ENCODE results near the gene NAGPA. TPM values are rescaled to one million over a fixed set of nuclear protein-coding genes. Genes with fewer than 3 reads are reported as not detected.

The NAGPA gene
- total and polyA plus RNA-seq, 2 of the 8 experiments (the other 6 are each of a cell fraction or from before 2014, with no cell fraction given): 10.1 to 13.2 TPM

- Histone ChIP-seq H4K5ac (ENCODE audit: insufficient read length, low read depth, low read length) (no peak overlapping the region), H3K27me3 (replicated peaks in 1 of 4; ENCODE audit: control insufficient read depth in 3 of 4, extremely low read depth in 1 of 4, insufficient read depth in 3 of 4, low read length in 3 of 4) (peaks cover 4 to 25% (median 20%) of the 10 kb centered on the region in 4 experiments), H3K27ac (ENCODE audit: low read depth, low read length) (no peak overlapping the region), H2BK15ac (ENCODE audit: low read length) (no peak overlapping the region), H3K9me3 (ENCODE audit: insufficient read depth in 2 of 2, low read depth in 1 of 2, low read length in 1 of 2) (no peaks in the 10 kb centered on the region; a peak in 1 of 4 replicates), H3K14ac (ENCODE audit: insufficient read length) (no peak overlapping the region), H4K20me1 (replicated peaks in 1 of 2; ENCODE audit: control insufficient read depth in 1 of 2, insufficient read depth in 2 of 2, low read length in 2 of 2) (no peaks in the 10 kb centered on the region), H3K79me2 (ENCODE audit: control insufficient read depth in 1 of 2, insufficient read depth in 2 of 2, low read length in 2 of 2) (no peaks in the 10 kb centered on the region), H2AFZ (ENCODE audit: low read length) (no peak overlapping the region), H3K4ac (replicated peaks; ENCODE audit: insufficient read length, low read depth, low read length) (no peak overlapping the region), H3K9ac (replicated peaks in 1 of 4; ENCODE audit: extremely low read depth in 1 of 4, low read depth in 3 of 4, low read length in 3 of 4) (no peak overlapping the region), H3K56ac (replicated peaks; ENCODE audit: insufficient read length, low read depth, low read length) (no peak overlapping the region), H3K23ac (ENCODE audit: insufficient read length) (no peak overlapping the region), H3K23me2 (ENCODE audit: low read depth, low read length) (peaks cover 4% of the 10 kb centered on the region; the same call in 1 of the 2 replicates), H4K91ac (replicated peaks; ENCODE audit: insufficient read length, low read length) (no peak overlapping the region), H4K8ac (ENCODE audit: extremely low read depth, insufficient read depth, low read length) (no peak overlapping the region), H3K18ac (ENCODE audit: extremely low read depth, low read length) (no peak overlapping the region), H3K36me3 (ENCODE audit: control insufficient read depth in 2 of 4, insufficient read depth in 4 of 4, low read length in 3 of 4) (no peaks in the 10 kb centered on the region), H3K4me1 (replicated peaks in 1 of 4; ENCODE audit: control insufficient read depth in 3 of 4, insufficient read depth in 4 of 4, low read length in 3 of 4) (peaks cover 0 to 8% (median 5%) of the 10 kb centered on the region in 4 experiments; a peak in 6 of 7 replicates), H2BK12ac (ENCODE audit: low read depth, low read length) (no peak overlapping the region), H2BK5ac (ENCODE audit: low read depth, low read length) (no peak overlapping the region), H3K4me2 (ENCODE audit: insufficient read depth in 1 of 2, low read depth in 2 of 2, low read length in 2 of 2) (no peak overlapping the region), H2BK20ac (ENCODE audit: low read length) (no peak overlapping the region), H2BK120ac (replicated peaks; ENCODE audit: low read depth, low read length) (no peak overlapping the region), H2AK5ac (ENCODE audit: low read depth, low read length) (no peak overlapping the region), H3K79me1 (ENCODE audit: low read depth, low read length) (no peaks in the 10 kb centered on the region), H3K4me3 (ENCODE audit: extremely low read depth in 1 of 4, insufficient read depth in 2 of 4, low read depth in 3 of 4, low read length in 4 of 4) (no peak overlapping the region)
- no peak for DNase-seq (ENCODE audit: low read depth in 1 of 2, low spot score in 2 of 2)
- CTCF ChIA-PET (ENCODE audit: partially characterized antibody): interaction anchor here (1.0 to 2.0 kb wide), 2 partner anchors 29 to 73 kb away, joined by 4 read pairs; no protein-coding TSS in a partner anchor
- no peak for FAIRE-seq
- 73% methylated on average over 5 of the region's 5 CpGs; no CpG with 5 or more reads in 1 of the 2 experiments for WGBS, 2 experiments (ENCODE audit: extremely low coverage in 1 of 2, insufficient coverage in 1 of 2, insufficient read length in 1 of 2, insufficient replicate concordance in 2 of 2, low coverage in 1 of 2, low lambda C conversion rate in 2 of 2, missing lambda C conversion rate in 1 of 2)
- POLR2A ChIA-PET (ENCODE audit: partially characterized antibody): no interaction called here
Observed at GRCh38 chr16:4984174-4984990, 49.4 kb downstream of the NAGPA start.

Measured in H1 (cell line).